Activated T-helper 17 cell treated with anti-CD3 and anti-CD28 coated beads, Interleukin-2, amount 50 U/mL, for 72 hours (primary cell): ENCODE measurements around the gene RUNDC3A. TPM values are rescaled to one million over a fixed set of nuclear protein-coding genes. Genes with fewer than 3 reads are reported as not detected.
"Not testable (repeated sequence)": the region's sequence is repeated elsewhere in the genome, so short reads cannot be mapped to it uniquely, and the experiment has no call there.

Source experiments
- ATAC-seq: fragments of 150-1000 bp; cut with Tn5 transposase; replicated peaks from 2 replicates; pipeline ENCODE4 v1.10.0; 2021; ENCODE audit warnings: mild to moderate bottlenecking, moderate library complexity
- H3K27ac Mint-ChIP-seq: one replicate; pipeline ENCODE4 v1.8.0; 2022; ENCODE audit warnings: mixed read lengths
- H3K27me3 Mint-ChIP-seq: one replicate; pipeline ENCODE4 v1.8.0; 2022; ENCODE audit warnings: mixed read lengths
- H3K36me3 Mint-ChIP-seq: one replicate; pipeline ENCODE4 v1.8.0; 2022; ENCODE audit warnings: low read depth, mild to moderate bottlenecking, mixed read lengths
- H3K4me1 Mint-ChIP-seq: one replicate; pipeline ENCODE4 v1.8.0; 2022; ENCODE audit warnings: mixed read lengths
- H3K4me3 Mint-ChIP-seq: one replicate; pipeline ENCODE4 v1.8.0; 2022; ENCODE audit warnings: mild to moderate bottlenecking, mixed read lengths
- H3K9me3 Mint-ChIP-seq: one replicate; pipeline ENCODE4 v1.8.0; 2022; ENCODE audit warnings: mixed read lengths
- total RNA-seq, 2 donors: library from RNA; stranded (reverse); gene quantifications; one replicate each; pipeline ENCODE4 v1.2.3, GENCODE V29; 2022

The RUNDC3A gene
- total RNA-seq, 2 donors from 2014 or later, result 0.41 to 0.53 TPM

DNA sequence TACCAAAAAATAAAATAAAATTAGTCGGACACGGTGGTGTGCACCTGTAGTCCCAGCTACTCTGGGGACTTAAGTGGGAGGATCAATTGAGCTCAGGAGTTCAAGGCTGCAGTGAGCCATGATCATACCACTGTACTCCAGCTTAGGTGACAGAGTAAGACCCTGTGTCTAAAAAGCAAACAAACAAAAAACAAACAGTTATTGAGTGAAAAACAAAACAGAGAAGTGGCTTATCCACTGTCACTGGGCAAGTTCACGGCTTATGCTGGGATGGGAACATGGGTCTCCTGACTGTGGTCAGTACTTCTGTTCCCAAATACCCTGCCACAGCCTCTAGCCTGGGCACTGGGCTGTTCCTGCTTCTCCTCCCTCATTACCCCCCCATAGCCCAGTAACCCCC, 27.2 kb downstream of the RUNDC3A start:
- Mint-ChIP-seq H3K9me3 (no peaks in the 10 kb centered on the region), H3K4me3 (no peak overlapping the region), H3K4me1 (peaks cover 4% of the 10 kb centered on the region), H3K27ac (no peak overlapping the region), H3K36me3 (no peaks in the 10 kb centered on the region), H3K27me3 (no peaks in the 10 kb centered on the region)
- ATAC-seq, result no peak

DNA sequence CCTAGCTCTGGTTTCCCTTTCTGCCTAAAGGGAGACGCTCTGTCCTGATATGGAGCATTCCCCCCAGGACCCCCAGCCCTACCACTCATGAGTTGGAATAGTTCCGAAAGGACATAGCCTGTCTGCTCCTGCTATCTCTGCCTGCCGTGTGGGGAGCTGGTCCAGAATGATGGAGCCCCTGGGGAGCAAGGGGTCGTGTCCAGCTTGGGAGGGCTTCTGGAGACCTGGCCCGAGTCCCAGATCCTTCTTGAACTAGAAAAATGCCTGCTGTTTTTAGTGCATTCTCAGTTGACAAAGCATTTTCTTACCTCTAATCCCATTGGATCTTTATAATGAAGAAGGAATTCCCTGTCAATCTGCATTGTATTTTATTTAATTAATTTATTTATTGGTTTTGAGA, 27.6 kb downstream of the RUNDC3A start:
- no peak for ATAC-seq
- Mint-ChIP-seq H3K4me1 (peaks cover 4% of the 10 kb centered on the region), H3K4me3 (no peak overlapping the region), H3K27ac (no peak overlapping the region), H3K9me3 (no peaks in the 10 kb centered on the region), H3K36me3 (no peaks in the 10 kb centered on the region), H3K27me3 (no peaks in the 10 kb centered on the region)

DNA sequence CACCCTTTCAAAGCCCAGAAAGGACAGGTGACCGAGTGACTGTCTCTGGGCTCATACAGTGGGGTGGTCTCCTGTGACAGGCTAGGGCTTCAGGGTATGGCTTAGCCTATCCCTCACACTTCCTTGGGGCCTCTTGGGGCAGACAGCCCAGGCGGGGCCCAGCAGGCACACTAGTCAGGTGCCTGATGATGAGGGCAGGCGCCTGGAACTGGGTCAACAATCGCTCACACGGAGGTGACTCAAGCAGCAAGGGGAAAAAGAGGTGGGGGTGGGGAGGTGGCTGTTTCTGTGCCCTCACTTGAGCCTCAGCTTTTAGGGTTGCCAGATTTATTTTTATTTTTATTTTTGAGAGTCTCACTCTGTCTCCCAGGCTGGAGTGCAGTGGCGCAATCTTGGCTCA, 30.3 kb downstream of the RUNDC3A start:
- peak; percentile 98 for ATAC-seq
- Mint-ChIP-seq H3K4me1 (peaks cover 4% of the 10 kb centered on the region), H3K9me3 (no peaks in the 10 kb centered on the region), H3K36me3 (no peaks in the 10 kb centered on the region), H3K27ac (peak overlapping the region; percentile 93), H3K27me3 (no peaks in the 10 kb centered on the region), H3K4me3 (peak overlapping the region; percentile 41)

DNA sequence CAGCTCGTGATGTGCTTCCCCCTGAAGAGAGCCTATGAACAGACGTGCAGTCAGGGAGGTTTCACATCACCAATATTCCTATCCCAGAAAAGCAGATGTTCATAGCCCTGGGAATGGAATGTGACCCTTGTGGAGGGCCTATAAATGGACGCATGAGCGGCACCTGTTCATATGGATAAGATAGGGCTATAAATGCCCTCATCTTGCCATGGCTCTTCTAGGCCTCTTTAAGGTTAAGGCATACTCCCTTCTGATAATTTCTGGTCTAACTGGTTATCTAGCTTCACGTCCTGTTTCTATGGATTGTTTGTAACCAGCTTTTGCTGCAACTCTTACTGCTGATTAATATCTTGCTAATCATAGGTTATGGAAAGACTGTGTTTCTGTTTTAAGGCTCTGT, 32.2 kb downstream of the RUNDC3A start:
- not testable (repeated sequence) for H3K27me3 Mint-ChIP-seq, H3K27ac Mint-ChIP-seq, H3K4me1 Mint-ChIP-seq, H3K36me3 Mint-ChIP-seq, H3K9me3 Mint-ChIP-seq, H3K4me3 Mint-ChIP-seq, ATAC-seq

DNA sequence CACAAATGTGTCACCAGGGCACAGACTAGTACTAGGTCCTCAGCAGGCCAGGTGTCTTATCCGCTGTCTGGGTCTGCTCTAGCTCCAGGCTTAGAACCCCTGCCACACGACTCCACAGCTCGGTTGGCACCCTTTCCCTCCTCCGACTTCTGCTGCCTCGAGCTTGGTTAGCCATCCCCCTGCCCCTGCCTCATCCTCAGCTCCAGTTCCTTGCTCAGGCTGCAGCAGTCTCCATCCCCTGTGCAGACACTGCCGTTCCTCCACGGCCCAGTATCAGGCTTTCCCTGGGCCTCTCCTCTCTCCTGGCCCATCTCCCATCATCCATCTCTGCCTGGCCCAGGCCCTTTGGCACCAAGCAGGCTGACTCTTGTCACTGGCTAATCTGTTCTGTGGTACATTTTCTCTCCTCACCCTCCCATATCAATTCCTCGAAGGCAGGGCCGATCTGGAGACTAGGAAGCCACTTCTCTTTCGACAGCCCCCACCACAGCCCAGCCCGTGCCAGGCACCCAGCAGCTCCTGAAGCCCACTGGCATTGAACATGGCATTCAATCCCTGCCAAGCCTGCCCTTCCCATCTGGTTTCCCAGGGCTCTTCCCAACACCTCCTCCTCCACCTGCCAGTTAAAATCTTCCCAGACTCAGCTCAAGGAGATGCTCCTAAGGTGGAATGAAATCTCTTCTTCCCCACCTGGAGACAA, 35.3 kb downstream of the RUNDC3A start:
- no peak for ATAC-seq
- H3K27ac Mint-ChIP-seq, result no peak overlapping the region
- H3K4me3 Mint-ChIP-seq, result peak overlapping the region; percentile 86
- H3K4me1 Mint-ChIP-seq, result peaks cover 9% of the 10 kb centered on the region
- H3K36me3 Mint-ChIP-seq, result no peaks in the 10 kb centered on the region
- no peaks in the 10 kb centered on the region for H3K27me3 Mint-ChIP-seq
- H3K9me3 Mint-ChIP-seq, result no peaks in the 10 kb centered on the region

DNA sequence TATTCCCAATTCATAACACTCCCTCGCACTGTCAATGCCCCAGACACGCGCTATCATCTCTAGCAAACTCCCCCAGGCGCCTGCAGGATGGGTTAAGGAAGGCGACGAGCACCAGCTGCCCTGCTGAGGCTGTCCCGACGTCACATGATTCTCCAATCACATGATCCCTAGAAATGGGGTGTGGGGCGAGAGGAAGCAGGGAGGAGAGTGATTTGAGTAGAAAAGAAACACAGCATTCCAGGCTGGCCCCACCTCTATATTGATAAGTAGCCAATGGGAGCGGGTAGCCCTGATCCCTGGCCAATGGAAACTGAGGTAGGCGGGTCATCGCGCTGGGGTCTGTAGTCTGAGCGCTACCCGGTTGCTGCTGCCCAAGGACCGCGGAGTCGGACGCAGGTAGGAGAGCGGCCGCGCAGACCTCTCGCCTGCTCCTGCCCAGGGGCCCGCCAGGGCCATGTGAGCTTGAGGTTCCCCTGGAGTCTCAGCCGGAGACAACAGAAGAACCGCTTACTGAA, 36.6 kb downstream of the RUNDC3A start, which contains the start of gene GRN:
TSS of gene GRN (plus strand) at position 364 of the 515 bp plus-strand sequence. CDS start 3,863 bp downstream, outside the sequence.
- no peaks in the 10 kb centered on the region for H3K27me3 Mint-ChIP-seq
- ATAC-seq, result peak; percentile 99
- no peaks in the 10 kb centered on the region for H3K9me3 Mint-ChIP-seq
- H3K4me3 Mint-ChIP-seq, result peak within 1 kb of the TSS; percentile 86
- peak within 1 kb of the TSS; percentile 82 for H3K27ac Mint-ChIP-seq
- H3K36me3 Mint-ChIP-seq, result no peaks in the 10 kb centered on the region
- H3K4me1 Mint-ChIP-seq, result peaks cover 10% of the 10 kb centered on the region

DNA sequence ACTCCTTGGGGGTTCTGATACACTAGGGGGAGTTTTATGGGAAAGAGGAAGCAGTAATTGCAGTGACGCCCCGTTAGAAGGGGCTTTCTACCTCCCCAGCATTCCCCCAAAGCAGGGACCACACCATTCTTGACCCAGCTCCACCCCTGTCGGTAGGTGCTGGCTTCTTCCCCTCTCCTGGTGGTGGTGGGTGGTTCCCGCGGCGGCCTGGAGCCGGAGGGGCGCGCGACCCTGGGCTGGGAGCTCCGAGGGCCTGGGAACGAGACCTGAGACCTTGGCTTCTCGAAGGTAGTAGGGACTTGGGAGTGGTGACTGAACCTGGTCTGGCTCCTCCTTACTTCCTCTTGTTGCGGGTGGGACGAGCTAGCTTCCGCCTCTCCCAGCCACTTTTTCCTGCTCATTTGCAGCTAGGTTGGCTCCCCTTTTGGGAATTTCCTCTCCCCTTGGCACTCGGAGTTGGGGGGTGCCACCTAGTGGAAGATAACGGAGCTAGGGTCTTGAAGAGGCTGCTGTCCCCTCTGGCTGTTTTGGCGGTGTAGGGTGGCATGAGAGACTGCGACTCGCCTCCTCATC, 37.1 kb downstream of the RUNDC3A start:
- ATAC-seq, result peak; percentile 23
- Mint-ChIP-seq H3K36me3 (no peaks in the 10 kb centered on the region), H3K4me1 (peaks cover 10% of the 10 kb centered on the region), H3K4me3 (peak overlapping the region; percentile 86), H3K27me3 (no peaks in the 10 kb centered on the region), H3K9me3 (no peaks in the 10 kb centered on the region), H3K27ac (peak overlapping the region; percentile 82)

DNA sequence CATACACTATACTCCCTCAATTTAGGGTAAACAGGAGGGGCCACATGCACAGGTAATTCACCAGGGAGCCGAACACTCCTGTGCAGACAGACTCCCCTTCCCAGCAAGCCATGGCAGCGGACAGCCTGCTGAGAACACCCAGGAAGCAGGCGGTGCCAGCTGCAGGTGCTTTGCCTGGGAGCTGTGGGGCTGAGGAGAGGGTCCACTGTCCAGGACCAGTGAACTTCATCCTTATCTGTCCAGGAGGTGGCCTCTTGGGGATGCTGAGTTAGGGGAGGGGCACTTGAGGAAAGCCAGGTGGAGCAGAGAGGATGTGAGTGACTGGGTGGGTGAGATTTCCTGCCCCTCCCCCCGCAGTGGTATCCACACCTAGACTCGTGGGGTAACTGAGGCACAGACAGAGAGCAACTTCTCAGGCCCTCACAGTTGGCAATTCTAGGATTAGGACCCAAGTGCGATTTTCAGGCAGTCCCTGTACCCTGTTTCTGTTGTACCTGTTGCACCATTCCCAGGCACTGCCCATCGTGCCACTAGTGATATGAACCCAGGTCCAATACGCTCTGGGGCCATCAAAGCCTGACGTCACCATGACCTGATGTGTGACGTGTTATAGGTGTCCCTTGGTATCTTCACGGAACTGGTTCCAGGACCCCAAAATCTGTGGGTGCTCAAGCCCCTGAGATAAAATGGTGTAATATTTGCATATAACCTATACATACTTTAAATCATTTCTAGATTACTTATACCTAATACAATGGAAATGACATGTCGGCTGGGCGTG, 37.9 kb downstream of the RUNDC3A start:
- Mint-ChIP-seq H3K27ac (peak overlapping the region; percentile 82), H3K27me3 (no peaks in the 10 kb centered on the region), H3K9me3 (no peaks in the 10 kb centered on the region), H3K4me3 (peak overlapping the region; percentile 86), H3K36me3 (no peaks in the 10 kb centered on the region), H3K4me1 (peaks cover 10% of the 10 kb centered on the region)
- no peak for ATAC-seq

DNA sequence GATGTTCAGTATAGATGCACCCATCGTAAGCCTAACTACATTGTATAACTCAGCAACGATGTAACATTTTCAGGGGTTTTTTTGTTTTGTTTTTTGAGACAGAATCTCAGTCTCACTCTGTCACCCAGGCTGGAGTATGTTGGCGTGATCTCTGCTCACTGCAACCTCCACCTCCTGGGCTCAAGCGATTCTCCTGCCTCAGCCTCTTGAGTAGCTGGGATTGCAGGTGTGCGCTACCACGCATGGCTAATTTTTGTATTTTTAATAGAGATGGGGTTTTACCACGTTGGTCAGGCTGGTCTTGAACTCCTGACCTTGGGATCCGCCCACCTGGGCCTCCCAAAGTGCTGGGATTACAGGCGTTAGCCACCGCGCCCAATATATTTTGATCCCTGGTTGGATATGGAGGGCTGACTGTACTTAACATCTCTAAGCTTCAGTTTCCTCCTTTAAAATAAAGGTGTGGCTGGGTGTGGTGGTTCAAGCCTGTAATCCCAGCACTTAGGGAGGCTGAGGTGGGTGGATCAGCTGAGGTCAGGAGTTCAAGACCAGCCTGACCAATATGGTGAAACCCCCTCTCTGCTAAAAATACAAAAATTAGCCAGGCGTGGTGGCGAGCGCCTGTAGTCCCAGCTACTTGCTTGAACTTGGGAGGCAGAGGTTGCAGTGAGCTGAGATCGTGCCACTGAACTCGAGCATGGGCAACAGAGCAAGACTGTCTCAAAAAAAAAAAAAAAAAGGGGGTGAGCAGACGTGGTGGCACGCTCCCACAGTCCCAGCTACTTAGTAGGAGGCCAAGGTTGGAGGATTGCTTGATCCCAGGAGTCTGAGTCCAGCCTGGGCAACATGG, 39.0 kb downstream of the RUNDC3A start:
- not testable (repeated sequence) for H3K36me3 Mint-ChIP-seq, H3K27ac Mint-ChIP-seq, H3K27me3 Mint-ChIP-seq, H3K9me3 Mint-ChIP-seq, ATAC-seq, H3K4me3 Mint-ChIP-seq
- peaks cover 10% of the 10 kb centered on the region for H3K4me1 Mint-ChIP-seq

DNA sequence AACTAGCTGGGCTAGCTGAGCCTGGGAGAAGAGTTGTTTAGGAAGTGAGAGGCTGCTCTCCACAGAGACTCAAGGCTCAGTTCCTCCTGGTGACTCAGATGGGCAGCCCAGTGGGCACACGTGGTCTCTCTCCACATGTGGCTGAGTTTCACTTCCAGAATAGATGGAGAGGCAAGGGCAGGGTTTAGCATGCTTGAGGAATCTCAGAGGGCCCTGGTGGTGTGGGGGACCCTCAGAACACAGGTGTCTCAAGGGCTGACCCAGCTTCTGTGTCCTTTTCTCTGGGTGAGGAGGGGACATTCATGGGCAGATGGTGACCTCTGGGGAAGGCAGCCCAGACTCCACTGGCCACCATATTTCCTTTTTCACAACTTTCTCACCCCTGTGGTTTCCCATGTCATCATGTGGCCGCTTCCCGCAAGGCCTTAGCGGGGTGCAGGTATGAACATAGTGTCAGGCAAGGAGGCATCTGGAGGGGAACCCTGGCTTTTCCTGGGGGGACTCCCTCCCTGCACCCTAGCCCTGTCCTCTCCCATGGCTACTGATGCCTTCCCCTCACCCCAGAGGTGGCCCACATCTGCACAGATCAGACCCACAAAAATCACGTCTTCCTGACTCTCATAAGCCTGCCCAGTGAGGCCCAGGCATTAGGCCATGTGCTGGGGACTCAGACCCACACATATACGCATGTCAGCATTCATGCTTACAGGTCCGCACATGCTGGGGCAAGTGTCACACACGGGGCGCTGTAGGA, 40.0 kb downstream of the RUNDC3A start:
- Mint-ChIP-seq H3K27ac (no peak overlapping the region), H3K4me1 (peaks cover 10% of the 10 kb centered on the region), H3K4me3 (no peak overlapping the region), H3K27me3 (no peaks in the 10 kb centered on the region), H3K9me3 (no peaks in the 10 kb centered on the region), H3K36me3 (peaks cover 8% of the 10 kb centered on the region)
- ATAC-seq, result peak; percentile 16

DNA sequence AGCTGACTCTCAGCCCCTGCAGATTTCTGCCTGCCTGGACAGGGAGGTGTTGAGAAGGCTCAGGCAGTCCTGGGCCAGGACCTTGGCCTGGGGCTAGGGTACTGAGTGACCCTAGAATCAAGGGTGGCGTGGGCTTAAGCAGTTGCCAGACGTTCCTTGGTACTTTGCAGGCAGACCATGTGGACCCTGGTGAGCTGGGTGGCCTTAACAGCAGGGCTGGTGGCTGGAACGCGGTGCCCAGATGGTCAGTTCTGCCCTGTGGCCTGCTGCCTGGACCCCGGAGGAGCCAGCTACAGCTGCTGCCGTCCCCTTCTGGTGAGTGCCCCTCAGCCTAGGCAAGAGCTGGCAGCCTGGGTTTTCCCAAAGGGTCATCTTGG, 40.6 kb downstream of the RUNDC3A start:
- no peak for ATAC-seq
- H3K4me3 Mint-ChIP-seq, result no peak overlapping the region
- H3K36me3 Mint-ChIP-seq, result peaks cover 8% of the 10 kb centered on the region
- no peaks in the 10 kb centered on the region for H3K9me3 Mint-ChIP-seq
- no peaks in the 10 kb centered on the region for H3K27me3 Mint-ChIP-seq
- H3K27ac Mint-ChIP-seq, result no peak overlapping the region
- peaks cover 10% of the 10 kb centered on the region for H3K4me1 Mint-ChIP-seq

DNA sequence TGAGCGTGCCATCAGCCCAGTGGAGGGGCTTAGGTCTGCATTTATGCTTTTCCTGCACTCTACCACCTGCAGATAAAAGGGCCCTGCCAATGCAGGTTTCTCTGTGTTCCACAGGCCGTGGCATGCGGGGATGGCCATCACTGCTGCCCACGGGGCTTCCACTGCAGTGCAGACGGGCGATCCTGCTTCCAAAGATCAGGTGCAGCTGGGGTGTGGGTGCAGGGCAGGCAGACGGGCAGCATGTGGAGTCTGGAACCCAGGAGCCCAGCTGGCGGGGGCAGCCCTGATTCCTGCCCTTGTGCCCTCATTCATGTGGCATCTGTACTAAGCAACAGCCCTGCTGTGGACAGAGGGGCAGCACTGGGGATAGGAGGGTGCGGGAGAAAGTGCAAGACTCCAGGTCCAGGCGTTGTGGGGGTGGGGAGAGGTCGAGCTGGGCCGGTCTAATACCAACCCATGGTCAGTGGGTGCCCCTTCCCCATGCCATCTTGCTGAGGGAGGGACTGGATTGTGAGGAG, 41.2 kb downstream of the RUNDC3A start:
- Mint-ChIP-seq H3K36me3 (peaks cover 8% of the 10 kb centered on the region), H3K9me3 (no peaks in the 10 kb centered on the region), H3K4me1 (peaks cover 10% of the 10 kb centered on the region), H3K27me3 (no peaks in the 10 kb centered on the region), H3K4me3 (no peak overlapping the region), H3K27ac (no peak overlapping the region)
- ATAC-seq, result no peak

DNA sequence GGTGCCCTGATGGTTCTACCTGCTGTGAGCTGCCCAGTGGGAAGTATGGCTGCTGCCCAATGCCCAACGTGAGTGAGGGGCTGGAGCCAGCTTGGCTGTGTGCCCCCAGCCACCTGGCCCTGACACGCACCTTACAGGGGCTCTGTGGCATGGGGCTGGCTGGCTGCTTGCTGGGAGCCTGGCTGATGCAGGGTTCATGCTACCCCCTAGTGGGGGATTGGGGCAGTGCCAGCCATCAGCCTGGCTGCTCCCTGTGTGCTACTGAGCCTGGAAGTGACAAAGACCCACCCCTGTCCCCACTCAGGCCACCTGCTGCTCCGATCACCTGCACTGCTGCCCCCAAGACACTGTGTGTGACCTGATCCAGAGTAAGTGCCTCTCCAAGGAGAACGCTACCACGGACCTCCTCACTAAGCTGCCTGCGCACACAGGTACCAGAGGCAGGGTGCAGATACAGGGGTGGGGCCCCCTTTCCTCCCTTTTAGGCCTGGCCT, 42.4 kb downstream of the RUNDC3A start:
- H3K4me1 Mint-ChIP-seq, result peaks cover 6% of the 10 kb centered on the region
- H3K9me3 Mint-ChIP-seq, result no peaks in the 10 kb centered on the region
- no peak overlapping the region for H3K27ac Mint-ChIP-seq
- no peaks in the 10 kb centered on the region for H3K27me3 Mint-ChIP-seq
- H3K36me3 Mint-ChIP-seq, result peaks cover 8% of the 10 kb centered on the region
- peak; percentile 76 for ATAC-seq
- H3K4me3 Mint-ChIP-seq, result no peak overlapping the region
